HepG2 (cell line): Measurements from ENCODE around the gene TMEM270. TPM values are rescaled to one million over a fixed set of nuclear protein-coding genes. Genes with fewer than 3 reads are reported as not detected.

Experiments used
- AGO1 ChIP-seq: fragments of 200-400 bp; formaldehyde crosslinking; IDR thresholded peaks from 2 replicates; pipeline ENCODE4 v1.6.1; 2017; ENCODE audit warnings: mild to moderate bottlenecking, low read depth, low read length, moderate library complexity; ENCODE audit not compliant: poor library complexity, severe bottlenecking
- MAF1 ChIP-seq: sonication (generic); formaldehyde crosslinking; IDR thresholded peaks from 2 replicates; pipeline ENCODE4 v1.5.0; 2020; ENCODE audit warnings: missing genetic modification reagents, borderline replicate concordance
- USF2 ChIP-seq, 2 experiments: sonication (generic) in 1 of 2; formaldehyde crosslinking in 1 of 2; IDR thresholded peaks; 2 replicates each; pipeline versions ENCODE4 v1.5.1 to v1.6.1; 2011 to 2020; ENCODE audit warnings: borderline replicate concordance in 1 of 2, low read depth in 1 of 2, low read length in 1 of 2, mild to moderate bottlenecking in 1 of 2, missing genetic modification reagents in 1 of 2, moderate library complexity in 1 of 2
- ZFP36 ChIP-seq: fragments of 150-350 bp; IDR thresholded peaks from 2 replicates; pipeline ENCODE4 v1.6.1; 2018; ENCODE audit warnings: borderline replicate concordance, low read length, low read depth; ENCODE audit not compliant: partially characterized antibody
- ZNF784 ChIP-seq: sonication (generic); formaldehyde crosslinking; IDR thresholded peaks from 2 replicates; pipeline ENCODE4 v1.5.1; 2020; ENCODE audit warnings: missing genetic modification reagents, mild to moderate bottlenecking, borderline replicate concordance
- polyA plus RNA-seq, 8 experiments: library from polyadenylated mRNA; depleted of rRNA in 3 of 8; stranded (reverse) in 7 of 8; unstranded in 1 of 8; fragments of >200 nt; fragmentation: Illumina TruSeq in 4 of 8; extraction: Trizol in 4 of 8; gene quantifications; 2 replicates each; pipeline versions ENCODE4 v1.2.1 to v1.2.3, GENCODE V29; 2011 to 2016; ENCODE audit warnings: low read depth in 4 of 8, missing spikeins in 1 of 8, mixed read lengths in 1 of 8; ENCODE audit not compliant: insufficient read depth in 1 of 8
- total RNA-seq, 5 experiments: library from RNA; depleted of rRNA; stranded (reverse); fragments of >200 nt; fragmentation: Illumina TruSeq; extraction: Trizol; gene quantifications; 2 replicates each; pipeline ENCODE4 v1.2.3, GENCODE V29; 2016; ENCODE audit warnings: low read depth in 1 of 5
- TF ChIP-seq, protein P1 (sequence below): sonication (generic); formaldehyde crosslinking; IDR thresholded peaks from 2 replicates; pipeline ENCODE4 v1.4.0; 2020; ENCODE audit warnings: mild to moderate bottlenecking, missing genetic modification reagents
- TF ChIP-seq, protein P2 (sequence below): sonication (generic); formaldehyde crosslinking; IDR thresholded peaks from 2 replicates; pipeline ENCODE4 v1.4.0; 2020; ENCODE audit warnings: mild to moderate bottlenecking, missing genetic modification reagents

TMEM270 gene
- total and polyA plus RNA-seq, 2 of the 13 experiments (the other 11 are each of a cell fraction or from before 2014, with no cell fraction given), result not detected

DNA sequence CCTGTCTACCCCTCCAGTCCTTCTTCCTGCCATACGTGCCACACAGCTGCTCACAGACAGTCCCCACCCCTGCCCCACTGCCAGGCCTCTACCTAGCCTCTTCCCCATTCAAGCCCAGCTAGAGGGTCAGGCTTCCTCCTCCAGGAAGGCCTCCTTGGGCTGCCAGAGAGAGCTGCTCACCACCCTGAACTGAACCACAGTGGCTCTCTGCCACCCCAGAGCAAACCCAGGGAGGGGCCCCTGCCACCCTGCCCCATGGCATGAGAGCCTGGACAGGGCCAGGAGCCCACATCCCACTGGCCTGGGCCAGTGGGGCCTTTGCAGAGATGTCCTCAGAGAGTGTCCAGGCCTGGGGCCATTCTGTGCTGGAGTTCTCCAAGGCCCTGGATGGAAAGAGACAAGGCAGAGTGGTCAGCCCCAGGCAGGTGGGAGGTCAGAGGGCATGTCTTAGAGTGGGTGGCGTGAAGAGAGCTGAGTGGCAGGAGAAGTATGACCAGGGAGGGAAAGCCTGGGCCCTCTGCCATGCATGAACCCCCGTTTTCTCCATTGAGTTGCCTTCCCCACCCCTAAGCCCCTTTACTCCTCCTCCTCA, 40.4 kb downstream of the TMEM270 start (continued):
- TF ChIP-seq, protein P1, sequence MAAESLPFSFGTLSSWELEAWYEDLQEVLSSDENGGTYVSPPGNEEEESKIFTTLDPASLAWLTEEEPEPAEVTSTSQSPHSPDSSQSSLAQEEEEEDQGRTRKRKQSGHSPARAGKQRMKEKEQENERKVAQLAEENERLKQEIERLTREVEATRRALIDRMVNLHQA, result no peak
- TF ChIP-seq USF2 (IDR thresholded peaks at IDR 0.05; ENCODE audit: low read depth, low read length) (no peak), USF2 (CRISPR knock-in tag; IDR thresholded peaks at IDR 0.05; ENCODE audit: borderline replicate concordance) (no peak), MAF1 (no peak), ZNF784 (CRISPR knock-in tag) (no peak), AGO1 (no peak), ZFP36 (no peak)
- TF ChIP-seq, protein P2, sequence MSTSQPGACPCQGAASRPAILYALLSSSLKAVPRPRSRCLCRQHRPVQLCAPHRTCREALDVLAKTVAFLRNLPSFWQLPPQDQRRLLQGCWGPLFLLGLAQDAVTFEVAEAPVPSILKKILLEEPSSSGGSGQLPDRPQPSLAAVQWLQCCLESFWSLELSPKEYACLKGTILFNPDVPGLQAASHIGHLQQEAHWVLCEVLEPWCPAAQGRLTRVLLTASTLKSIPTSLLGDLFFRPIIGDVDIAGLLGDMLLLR (CRISPR knock-in tag), result no peak
- TF ChIP-seq, all 625 proteins: peak for 0
